ENCODE measurements around the gene MUC5B. TPM values are rescaled to one million over a fixed set of nuclear protein-coding genes. Genes with fewer than 3 reads are reported as not detected.

Gene MUC5B
- total and polyA plus RNA-seq, 4 donors = 0.25 TPM; not detected in 3

GRCh38 chr11:1276866-1277615, 54.2 kb downstream of the MUC5B start:
- no peak for DNase-seq
- peak overlapping the region in 1 of 2 donors; percentile 9 for H3K27ac ChIP-seq (ENCODE audit: low read depth in 1 of 2, low read length in 2 of 2)

GRCh38 chr11:1277936-1278512, 55.2 kb downstream of the MUC5B start:
- 96 to 97% methylated on average over 27 of the region's 27 CpGs for WGBS, 2 donors
- H3K27ac ChIP-seq (ENCODE audit: low read depth in 1 of 2, low read length in 2 of 2) = no peak overlapping the region
- H3K27me3 ChIP-seq (ENCODE audit: control insufficient read depth in 1 of 2, insufficient read depth in 2 of 2, low read length in 1 of 2) = no peaks in the 10 kb centered on the region
- no peaks in the 10 kb centered on the region for H3K9me3 ChIP-seq (ENCODE audit: control insufficient read depth, low read length)
- intact Hi-C loops (cut with DNase I) = loop anchor here in 1 of 2 donors (5.0 to 10.0 kb wide), 2 partner anchors 207 to 1124 kb away; partner anchors contain the start of genes MOB2 and TSSC4
- peaks cover 0 to 7% of the 10 kb centered on the region in 2 donors for H3K36me3 ChIP-seq (ENCODE audit: control insufficient read depth in 1 of 2, insufficient read depth in 2 of 2, low read length in 1 of 2)
- no peak for DNase-seq
- H3K4me3 ChIP-seq (ENCODE audit: low read length in 2 of 2) = no peak overlapping the region
- H3K4me1 ChIP-seq (ENCODE audit: control insufficient read depth in 1 of 2, insufficient read depth in 2 of 2, low read length in 2 of 2) = no peaks in the 10 kb centered on the region
- no peak for ATAC-seq (ENCODE audit: low FRiP score)

More at GRCh38 chr11:1276866-1277615, 54.2 kb downstream of the MUC5B start:
- Histone ChIP-seq H3K9me3 (ENCODE audit: control insufficient read depth, low read length) (no peaks in the 10 kb centered on the region), H3K4me1 (ENCODE audit: control insufficient read depth in 1 of 2, insufficient read depth in 2 of 2, low read length in 2 of 2) (no peaks in the 10 kb centered on the region), H3K27me3 (ENCODE audit: control insufficient read depth in 1 of 2, insufficient read depth in 2 of 2, low read length in 1 of 2) (no peaks in the 10 kb centered on the region), H3K36me3 (ENCODE audit: control insufficient read depth in 1 of 2, insufficient read depth in 2 of 2, low read length in 1 of 2) (peaks cover 0 to 7% of the 10 kb centered on the region in 2 donors), H3K4me3 (ENCODE audit: low read length in 2 of 2) (no peak overlapping the region)
- 86 to 89% methylated on average over 37 of the region's 37 CpGs for WGBS, 2 donors
- no peak for ATAC-seq (ENCODE audit: low FRiP score)
- intact Hi-C loops (cut with DNase I) = loop anchor here in 1 of 2 donors (5.0 to 10.0 kb wide), 2 partner anchors 208 to 1125 kb away; partner anchors contain the start of genes MOB2 and TSSC4

- H3K9me3 ChIP-seq (ENCODE audit: control insufficient read depth, low read length) = no peaks in the 10 kb centered on the region
- no peak for DNase-seq
- peaks cover 0 to 9% of the 10 kb centered on the region in 2 donors for H3K36me3 ChIP-seq (ENCODE audit: control insufficient read depth in 1 of 2, insufficient read depth in 2 of 2, low read length in 1 of 2)
- no peaks in the 10 kb centered on the region for H3K4me1 ChIP-seq (ENCODE audit: control insufficient read depth in 1 of 2, insufficient read depth in 2 of 2, low read length in 2 of 2)
- H3K27ac ChIP-seq (ENCODE audit: low read depth in 1 of 2, low read length in 2 of 2) = no peak overlapping the region
- no peak overlapping the region for H3K4me3 ChIP-seq (ENCODE audit: low read length in 2 of 2)
- WGBS, 2 donors = 94 to 95% methylated on average over 40 of the region's 40 CpGs
- intact Hi-C loops (cut with DNase I) = loop anchor here in 1 of 2 donors (5.0 to 10.0 kb wide), 2 partner anchors 206 to 1123 kb away; partner anchors contain the start of genes MOB2 and TSSC4
- no peak for ATAC-seq (ENCODE audit: low FRiP score)
- H3K27me3 ChIP-seq (ENCODE audit: control insufficient read depth in 1 of 2, insufficient read depth in 2 of 2, low read length in 1 of 2) = no peaks in the 10 kb centered on the region
Measured at GRCh38 chr11:1278766-1279673, 56.2 kb downstream of the MUC5B start.

DNA sequence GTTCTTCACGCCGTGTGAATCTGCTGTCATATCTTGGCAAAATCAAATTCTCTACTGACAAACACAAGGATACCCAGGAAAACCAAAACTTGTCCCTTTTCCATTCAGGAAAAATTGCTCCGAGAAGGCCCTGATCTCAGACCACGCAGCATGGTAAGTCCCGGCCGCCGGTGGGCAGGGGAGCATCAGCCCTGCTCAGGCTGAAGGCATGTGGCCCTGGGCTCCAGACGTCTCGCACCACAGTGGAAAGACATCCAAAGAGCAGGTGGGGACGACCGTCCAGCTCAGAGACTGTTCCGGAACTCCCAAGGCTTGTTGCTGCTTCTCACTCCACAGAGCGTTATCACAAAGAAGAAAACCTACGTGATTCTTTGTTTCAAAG, 56.8 kb downstream of the MUC5B start:
- intact Hi-C loops (cut with DNase I) = loop anchor here in 1 of 2 donors (5.0 to 10.0 kb wide), 2 partner anchors 205 to 1123 kb away; partner anchors contain the start of genes MOB2 and TSSC4
- no peaks in the 10 kb centered on the region for H3K27me3 ChIP-seq (ENCODE audit: control insufficient read depth in 1 of 2, insufficient read depth in 2 of 2, low read length in 1 of 2)
- no peak overlapping the region for H3K4me3 ChIP-seq (ENCODE audit: low read length in 2 of 2)
- ATAC-seq (ENCODE audit: low FRiP score) = no peak
- DNase-seq = no peak
- 94 to 95% methylated on average over 14 of the region's 14 CpGs for WGBS, 2 donors
- no peak overlapping the region for H3K27ac ChIP-seq (ENCODE audit: low read depth in 1 of 2, low read length in 2 of 2)
- peaks cover 0 to 9% of the 10 kb centered on the region in 2 donors for H3K36me3 ChIP-seq (ENCODE audit: control insufficient read depth in 1 of 2, insufficient read depth in 2 of 2, low read length in 1 of 2)
- H3K4me1 ChIP-seq (ENCODE audit: control insufficient read depth in 1 of 2, insufficient read depth in 2 of 2, low read length in 2 of 2) = no peaks in the 10 kb centered on the region
- no peaks in the 10 kb centered on the region for H3K9me3 ChIP-seq (ENCODE audit: control insufficient read depth, low read length)

DNA sequence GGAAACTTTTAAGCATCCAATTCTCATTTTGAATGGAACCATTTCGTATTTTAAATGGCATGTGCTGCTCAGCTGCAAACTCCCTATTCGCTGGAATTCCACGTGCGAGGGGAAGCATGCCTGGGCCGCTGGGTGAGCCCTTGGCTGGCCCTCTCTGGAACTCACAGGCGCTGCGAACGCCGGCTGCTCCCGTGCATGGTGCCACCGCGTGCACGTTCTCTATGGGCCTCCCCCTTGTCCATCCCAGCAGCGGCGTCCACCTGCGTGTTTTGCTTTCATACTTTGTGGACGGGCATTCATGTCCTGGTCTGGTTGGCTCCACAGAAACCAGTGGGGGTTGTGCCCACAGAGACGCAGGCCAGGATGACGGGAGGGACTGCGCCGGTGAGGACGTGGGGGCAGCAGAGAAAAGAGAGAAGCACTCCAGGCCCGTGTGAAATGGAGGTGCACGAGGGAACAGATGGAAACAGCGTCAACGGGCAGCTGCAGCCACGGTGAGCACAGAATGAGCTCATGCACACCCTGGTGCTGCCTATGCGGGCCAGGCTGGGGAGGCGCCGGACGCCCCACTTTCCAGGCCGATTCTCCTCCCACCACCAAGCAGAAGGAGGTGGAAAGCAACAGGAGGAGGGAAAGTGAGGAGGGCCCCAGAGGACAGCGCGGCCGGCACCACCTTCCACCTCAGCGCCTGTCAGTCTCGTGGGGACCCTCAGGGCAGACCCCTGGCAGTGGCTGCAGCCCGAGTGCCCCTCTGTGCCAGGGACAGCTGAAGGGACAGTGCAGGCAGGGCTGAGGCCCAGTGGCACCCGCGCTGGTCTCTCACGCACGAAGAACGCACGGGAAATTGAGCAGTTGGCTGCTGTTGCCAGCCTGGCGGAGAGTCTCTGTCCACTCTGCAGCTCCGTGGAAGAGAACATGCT, 57.5 kb downstream of the MUC5B start:
- 91 to 93% methylated on average over 46 of the region's 46 CpGs for WGBS, 2 donors
- H3K9me3 ChIP-seq (ENCODE audit: control insufficient read depth, low read length) = no peaks in the 10 kb centered on the region
- H3K4me1 ChIP-seq (ENCODE audit: control insufficient read depth in 1 of 2, insufficient read depth in 2 of 2, low read length in 2 of 2) = no peaks in the 10 kb centered on the region
- no peaks in the 10 kb centered on the region for H3K27me3 ChIP-seq (ENCODE audit: control insufficient read depth in 1 of 2, insufficient read depth in 2 of 2, low read length in 1 of 2)
- intact Hi-C loops (cut with DNase I) = no loop called here
- H3K36me3 ChIP-seq (ENCODE audit: control insufficient read depth in 1 of 2, insufficient read depth in 2 of 2, low read length in 1 of 2) = peaks cover 0 to 9% of the 10 kb centered on the region in 2 donors
- no peak overlapping the region for H3K27ac ChIP-seq (ENCODE audit: low read depth in 1 of 2, low read length in 2 of 2)
- H3K4me3 ChIP-seq (ENCODE audit: low read length in 2 of 2) = no peak overlapping the region
- ATAC-seq (ENCODE audit: low FRiP score) (no peak), DNase-seq (no peak)

GRCh38 chr11:1281326-1281973, 58.6 kb downstream of the MUC5B start:
- 89 to 92% methylated on average over 33 of the region's 33 CpGs for WGBS, 2 donors
- Histone ChIP-seq H3K36me3 (ENCODE audit: control insufficient read depth in 1 of 2, insufficient read depth in 2 of 2, low read length in 1 of 2) (peaks cover 0 to 12% of the 10 kb centered on the region in 2 donors), H3K27me3 (ENCODE audit: control insufficient read depth in 1 of 2, insufficient read depth in 2 of 2, low read length in 1 of 2) (no peaks in the 10 kb centered on the region), H3K4me1 (ENCODE audit: control insufficient read depth in 1 of 2, insufficient read depth in 2 of 2, low read length in 2 of 2) (no peaks in the 10 kb centered on the region), H3K27ac (ENCODE audit: low read depth in 1 of 2, low read length in 2 of 2) (no peak overlapping the region), H3K4me3 (ENCODE audit: low read length in 2 of 2) (no peak overlapping the region), H3K9me3 (ENCODE audit: control insufficient read depth, low read length) (no peaks in the 10 kb centered on the region)
- intact Hi-C loops (cut with DNase I) = no loop called here
- no peak for DNase-seq
- no peak for ATAC-seq (ENCODE audit: low FRiP score)

- ATAC-seq (ENCODE audit: low FRiP score) (no peak), DNase-seq (no peak)
- Histone ChIP-seq H3K36me3 (ENCODE audit: control insufficient read depth in 1 of 2, insufficient read depth in 2 of 2, low read length in 1 of 2) (peaks cover 0 to 14% of the 10 kb centered on the region in 2 donors), H3K4me3 (ENCODE audit: low read length in 2 of 2) (no peak overlapping the region), H3K9me3 (ENCODE audit: control insufficient read depth, low read length) (no peaks in the 10 kb centered on the region), H3K4me1 (ENCODE audit: control insufficient read depth in 1 of 2, insufficient read depth in 2 of 2, low read length in 2 of 2) (no peaks in the 10 kb centered on the region), H3K27me3 (ENCODE audit: control insufficient read depth in 1 of 2, insufficient read depth in 2 of 2, low read length in 1 of 2) (no peaks in the 10 kb centered on the region), H3K27ac (ENCODE audit: low read depth in 1 of 2, low read length in 2 of 2) (no peak overlapping the region)
- intact Hi-C loops (cut with DNase I) = no loop called here
- WGBS, 2 donors = 65 to 67% methylated on average over 3 of the region's 3 CpGs
Measured at GRCh38 chr11:1281974-1282365, 59.1 kb downstream of the MUC5B start.

Measured in aorta (tissue), 5 donors.